Measurements from ENCODE around the gene MTFMT.

The MTFMT gene

DNA sequence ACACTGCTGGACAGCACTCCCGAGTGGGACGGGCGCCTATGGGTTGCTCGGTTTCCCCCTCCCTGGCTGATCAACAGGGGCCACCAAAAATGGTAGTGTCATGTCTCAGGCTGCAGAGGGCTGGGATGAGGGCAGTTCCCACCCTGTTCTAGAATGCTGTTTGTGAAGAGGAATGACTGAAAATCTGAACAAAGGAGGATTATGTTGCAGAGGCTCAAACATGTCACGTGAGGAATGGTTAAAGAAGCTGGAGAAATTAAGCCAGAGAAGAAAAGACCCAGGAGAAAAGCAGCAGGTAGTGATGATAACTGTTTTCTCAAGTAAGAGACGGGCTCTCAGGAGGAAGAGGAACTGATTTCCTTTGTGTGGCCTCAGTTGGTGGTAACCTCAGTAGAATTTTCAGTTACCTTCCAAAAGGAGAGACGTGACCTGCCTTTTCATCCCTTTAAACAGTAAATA lies 50.2 kb downstream of the MTFMT start:
- TF ChIP-seq CTCF (IDR thresholded peaks at IDR 0.05; ENCODE audit: low read depth, low read length), result no peak
- DNase-seq (ENCODE audit: low read depth, low spot score), result no peak
- in situ Hi-C loops (cut with HindIII; ENCODE audit: low sequenced_read_pairs), result no loop called here
- no peak overlapping the region for H3K4me3 ChIP-seq (ENCODE audit: low read depth, low read length)

- in situ Hi-C loops (cut with HindIII; ENCODE audit: low sequenced_read_pairs), result no loop called here
- DNase-seq (ENCODE audit: low read depth, low spot score), result no peak
Observed at GRCh38 chr15:64975390-64975789, 54.0 kb downstream of the MTFMT start.

GRCh38 chr15:64970698-64971097 lies 58.7 kb downstream of the MTFMT start:
- no peak for DNase-seq (ENCODE audit: low read depth, low spot score)
- H3K4me3 ChIP-seq (ENCODE audit: low read depth, low read length), result no peak overlapping the region
- in situ Hi-C loops (cut with HindIII; ENCODE audit: low sequenced_read_pairs), result no loop called here
- TF ChIP-seq CTCF (IDR thresholded peaks at IDR 0.05; ENCODE audit: low read depth, low read length), result no peak

More at GRCh38 chr15:64975390-64975789, 54.0 kb downstream of the MTFMT start:
- no peak overlapping the region for H3K4me3 ChIP-seq (ENCODE audit: low read depth, low read length)
- no peak for TF ChIP-seq CTCF (IDR thresholded peaks at IDR 0.05; ENCODE audit: low read depth, low read length)

- no peak for DNase-seq (ENCODE audit: low read depth, low spot score)
- TF ChIP-seq CTCF (IDR thresholded peaks at IDR 0.05; ENCODE audit: low read depth, low read length), result no peak
- in situ Hi-C loops (cut with HindIII; ENCODE audit: low sequenced_read_pairs), result no loop called here
- no peak overlapping the region for H3K4me3 ChIP-seq (ENCODE audit: low read depth, low read length)
Observed at GRCh38 chr15:64969401-64969800, 60.0 kb downstream of the MTFMT start.

GRCh38 chr15:64961013-64961412 lies 68.4 kb downstream of the MTFMT start:
- no peak for TF ChIP-seq CTCF (IDR thresholded peaks at IDR 0.05; ENCODE audit: low read depth, low read length)
- in situ Hi-C loops (cut with HindIII; ENCODE audit: low sequenced_read_pairs), result no loop called here
- DNase-seq (ENCODE audit: low read depth, low spot score), result no peak
- no peak overlapping the region for H3K4me3 ChIP-seq (ENCODE audit: low read depth, low read length)

DNA sequence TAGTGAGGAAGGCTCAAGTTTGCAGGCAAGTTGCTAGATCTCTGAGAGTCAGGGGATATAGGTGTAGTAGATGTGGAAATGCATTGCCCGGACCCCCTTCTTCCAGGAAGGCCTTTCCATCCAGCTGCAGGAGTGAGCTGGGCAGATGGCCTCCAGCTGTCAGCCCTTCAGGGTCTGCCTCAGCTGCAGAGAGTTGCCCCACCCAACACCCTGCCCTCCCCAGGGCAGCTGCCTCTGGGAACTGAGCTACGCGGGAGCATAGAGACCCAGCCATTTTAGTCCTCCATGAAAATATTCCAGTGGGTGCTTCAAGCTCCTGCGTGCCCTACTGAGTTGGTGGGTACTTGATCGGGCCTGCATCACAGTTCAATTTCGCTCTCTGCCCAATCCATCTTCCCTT lies 69.3 kb downstream of the MTFMT start:
- TF ChIP-seq CTCF (IDR thresholded peaks at IDR 0.05; ENCODE audit: low read depth, low read length), result no peak
- H3K4me3 ChIP-seq (ENCODE audit: low read depth, low read length), result no peak overlapping the region
- in situ Hi-C loops (cut with HindIII; ENCODE audit: low sequenced_read_pairs), result no loop called here
- no peak for DNase-seq (ENCODE audit: low read depth, low spot score)

GRCh38 chr15:64959128-64959527 lies 70.3 kb downstream of the MTFMT start:
- no peak for TF ChIP-seq CTCF (IDR thresholded peaks at IDR 0.05; ENCODE audit: low read depth, low read length)

More at GRCh38 chr15:64959128-64959527, 70.3 kb downstream of the MTFMT start:
- no peak for DNase-seq (ENCODE audit: low read depth, low spot score)
- H3K4me3 ChIP-seq (ENCODE audit: low read depth, low read length), result no peak overlapping the region
- in situ Hi-C loops (cut with HindIII; ENCODE audit: low sequenced_read_pairs), result no loop called here
